H1 (cell line): ENCODE data around the gene RARA. TPM values are rescaled to one million over a fixed set of nuclear protein-coding genes. Genes with fewer than 3 reads are reported as not detected.

Experiments
- CTCF ChIA-PET: fragments of 300-600 bp; sonication (Branson Sonifier 250); formaldehyde crosslinking; loops from one replicate; lab custom pipeline; 2021; ENCODE audit not compliant: partially characterized antibody; lab: Charles Lee
- POLR2A ChIA-PET: fragments of 300-600 bp; sonication (Branson Sonifier 250); formaldehyde crosslinking; loops from one replicate; lab custom pipeline; 2021; ENCODE audit warnings: inconsistent platforms; ENCODE audit not compliant: partially characterized antibody; lab: Charles Lee
- DNase-seq, 2 experiments: peaks; one replicate each; pipeline versions ENCODE4 v3.0.0 to v3.0.0-alpha.2; 2010 to 2022; ENCODE audit warnings: low spot score in 2 of 2, low read depth in 1 of 2, mixed read lengths in 1 of 2
- FAIRE-seq: peaks from 2 replicates; lab custom pipeline; 2011; peaks lifted over from hg19 to GRCh38; lab: Jason Lieb, UNC
- H2AFZ ChIP-seq: 2 replicates; pipeline ENCODE4 v1.8.1; 2012; ENCODE audit warnings: low read length, inconsistent platforms
- H2AK5ac ChIP-seq: 2 replicates; pipeline ENCODE4 v1.6.1; 2013; ENCODE audit warnings: low read depth, low read length
- H2BK120ac ChIP-seq: replicated peaks from 2 replicates; pipeline ENCODE3; 2013; ENCODE audit warnings: low read depth, low read length, inconsistent platforms
- H2BK12ac ChIP-seq: 2 replicates; pipeline ENCODE4 v1.6.1; 2013; ENCODE audit warnings: low read depth, low read length
- H2BK15ac ChIP-seq: 2 replicates; pipeline ENCODE4 v1.6.1; 2013; ENCODE audit warnings: low read length
- H2BK20ac ChIP-seq: 2 replicates; pipeline ENCODE4 v1.6.1; 2013; ENCODE audit warnings: low read length
- H2BK5ac ChIP-seq: 2 replicates; pipeline ENCODE4 v1.6.1; 2013; ENCODE audit warnings: low read depth, low read length
- H3K14ac ChIP-seq: 2 replicates; pipeline ENCODE4 v1.6.1; 2013; ENCODE audit warnings: inconsistent platforms; ENCODE audit not compliant: insufficient read length
- H3K18ac ChIP-seq: 2 replicates; pipeline ENCODE4 v1.6.1; 2013; ENCODE audit warnings: low read length; ENCODE audit errors: extremely low read depth
- H3K23ac ChIP-seq: 2 replicates; pipeline ENCODE4 v1.6.1; 2013; ENCODE audit warnings: inconsistent platforms; ENCODE audit not compliant: insufficient read length
- H3K23me2 ChIP-seq: 2 replicates; pipeline ENCODE4 v1.6.1; 2013; ENCODE audit warnings: low read depth, low read length
- H3K27ac ChIP-seq: 2 replicates; pipeline ENCODE4 v1.6.1; 2011; ENCODE audit warnings: low read depth, low read length, inconsistent platforms
- H3K27me3 ChIP-seq, 4 experiments: replicated peaks in 1 of 4; 1 replicate in 1 of 4; 2 replicates in 3 of 4; pipeline versions ENCODE4 v1.6.1 to v1.8.1; 2011 to 2013; ENCODE audit warnings: low read length in 3 of 4, mild to moderate bottlenecking in 3 of 4, inconsistent platforms in 2 of 4, mixed read lengths in 2 of 4, moderate library complexity in 1 of 4; ENCODE audit not compliant: control insufficient read depth in 3 of 4, insufficient read depth in 3 of 4; ENCODE audit errors: extremely low read depth in 1 of 4
- H3K36me3 ChIP-seq, 4 experiments: 2 replicates each; pipeline versions ENCODE4 v1.6.1 to v1.8.1; 2011 to 2013; ENCODE audit warnings: mild to moderate bottlenecking in 4 of 4, low read length in 3 of 4, moderate library complexity in 2 of 4, control low read depth in 1 of 4, inconsistent platforms in 1 of 4; ENCODE audit not compliant: insufficient read depth in 4 of 4, control insufficient read depth in 2 of 4
- H3K4ac ChIP-seq: replicated peaks from 2 replicates; pipeline ENCODE3; 2013; ENCODE audit warnings: low read length, low read depth, mixed read lengths, inconsistent platforms; ENCODE audit not compliant: insufficient read length
- H3K4me1 ChIP-seq, 4 experiments: replicated peaks in 1 of 4; 1 replicate in 1 of 4; 2 replicates in 3 of 4; pipeline versions ENCODE4 v1.6.1 to v1.8.1; 2011 to 2013; ENCODE audit warnings: low read length in 3 of 4, inconsistent platforms in 2 of 4, mixed read lengths in 1 of 4; ENCODE audit not compliant: insufficient read depth in 4 of 4, control insufficient read depth in 3 of 4
- H3K4me2 ChIP-seq, 2 experiments: 2 replicates each; pipeline versions ENCODE4 v1.6.1 to v1.8.1; 2011 to 2013; ENCODE audit warnings: low read depth in 2 of 2, low read length in 2 of 2, control low read depth in 1 of 2, inconsistent platforms in 1 of 2, mild to moderate bottlenecking in 1 of 2; ENCODE audit not compliant: insufficient read depth in 1 of 2
- H3K4me3 ChIP-seq, 4 experiments: fragments of 200-600, 300-600 bp in 1 of 4; sonication (generic), shearing (Covaris generic), sonication (Bioruptor Twin) in 1 of 4; 2 replicates each; pipeline versions ENCODE4 v1.5.1 to v1.8.1; 2011 to 2016; ENCODE audit warnings: low read length in 4 of 4, low read depth in 3 of 4, control low read depth in 2 of 4, inconsistent platforms in 2 of 4, mild to moderate bottlenecking in 2 of 4, mixed read lengths in 1 of 4, moderate library complexity in 1 of 4; ENCODE audit not compliant: insufficient read depth in 2 of 4; ENCODE audit errors: extremely low read depth in 1 of 4
- H3K56ac ChIP-seq: replicated peaks from 2 replicates; pipeline ENCODE3; 2013; ENCODE audit warnings: low read depth, mild to moderate bottlenecking, mixed read lengths, low read length, inconsistent platforms; ENCODE audit not compliant: insufficient read length
- H3K79me1 ChIP-seq: 2 replicates; pipeline ENCODE4 v1.6.1; 2013; ENCODE audit warnings: low read depth, low read length, control low read depth
- H3K79me2 ChIP-seq, 2 experiments: 2 replicates each; pipeline versions ENCODE4 v1.6.1 to v1.8.1; 2012 to 2013; ENCODE audit warnings: low read length in 2 of 2, mild to moderate bottlenecking in 2 of 2, inconsistent platforms in 1 of 2; ENCODE audit not compliant: insufficient read depth in 2 of 2, control insufficient read depth in 1 of 2
- H3K9ac ChIP-seq, 4 experiments: replicated peaks in 1 of 4; 1 replicate in 1 of 4; 2 replicates in 3 of 4; pipeline versions ENCODE4 v1.6.1 to v1.8.1; 2011 to 2013; ENCODE audit warnings: low read depth in 3 of 4, low read length in 3 of 4, control low read depth in 2 of 4, mild to moderate bottlenecking in 2 of 4, moderate library complexity in 2 of 4, inconsistent platforms in 1 of 4; ENCODE audit errors: extremely low read depth in 1 of 4
- H3K9me3 ChIP-seq, 2 experiments: 2 replicates each; pipeline versions ENCODE4 v1.6.1 to v1.8.1; 2012 to 2013; ENCODE audit warnings: mild to moderate bottlenecking in 2 of 2, moderate library complexity in 2 of 2, control low read depth in 1 of 2, inconsistent platforms in 1 of 2, low read depth in 1 of 2, low read length in 1 of 2, mixed read lengths in 1 of 2; ENCODE audit not compliant: insufficient read depth in 2 of 2
- H4K20me1 ChIP-seq, 2 experiments: replicated peaks in 1 of 2; 2 replicates each; pipeline versions ENCODE3 to v1.8.1; 2011 to 2013; ENCODE audit warnings: inconsistent platforms in 2 of 2, low read length in 2 of 2, mild to moderate bottlenecking in 1 of 2; ENCODE audit not compliant: insufficient read depth in 2 of 2, control insufficient read depth in 1 of 2
- H4K5ac ChIP-seq: 2 replicates; pipeline ENCODE4 v1.6.1; 2013; ENCODE audit warnings: low read length, low read depth, mixed read lengths, inconsistent platforms; ENCODE audit not compliant: insufficient read length
- H4K8ac ChIP-seq: 2 replicates; pipeline ENCODE4 v1.8.0; 2013; ENCODE audit warnings: mild to moderate bottlenecking, moderate library complexity, low read length, inconsistent platforms; ENCODE audit not compliant: insufficient read depth; ENCODE audit errors: extremely low read depth
- H4K91ac ChIP-seq: replicated peaks from 2 replicates; pipeline ENCODE3; 2013; ENCODE audit warnings: low read length, mixed read lengths, inconsistent platforms; ENCODE audit not compliant: insufficient read length
- CBX5 ChIP-seq: fragments of 300-800, 300-1000 bp; sonication (generic); IDR thresholded peaks from 2 replicates; pipeline ENCODE4 v1.7.1; 2016; ENCODE audit warnings: antibody characterized with exemption, low read length, low read depth
- WGBS, 2 experiments: shearing (Covaris generic) in 1 of 2; methylation state at CpG; one replicate each; pipeline versions ENCODE4 v1.1.6 to v1.1.7; 2013 to 2015; ENCODE audit warnings: low lambda C conversion rate in 2 of 2, mixed read lengths in 2 of 2, inconsistent platforms in 1 of 2, low coverage in 1 of 2, missing lambda C conversion rate in 1 of 2; ENCODE audit not compliant: insufficient replicate concordance in 2 of 2, insufficient coverage in 1 of 2, insufficient read length in 1 of 2; ENCODE audit errors: extremely low coverage in 1 of 2, missing lambda C conversion rate in 1 of 2; 5-methylcytosine and 5-hydroxymethylcytosine counted together
- polyA plus RNA-seq, 7 experiments: library from polyadenylated mRNA; depleted of rRNA in 3 of 7; stranded (reverse) in 5 of 7; unstranded in 2 of 7; fragments of >200 nt in 5 of 7; fragments of 200-250 nt in 2 of 7; gene quantifications; 1 replicate in 5 of 7; 2 replicates in 1 of 7; 4 replicates in 1 of 7; pipeline versions ENCODE4 v1.2.1 to v1.2.3, GENCODE V29; 2011 to 2013; ENCODE audit warnings: missing spikeins in 2 of 7, mixed read lengths in 2 of 7
- total RNA-seq: library from RNA; stranded (reverse); fragmentation: NEBNext Ultra II Directional; extraction: Animal tissue kit (Norgen Biotek cat#: 25700); gene quantifications from 2 replicates; pipeline ENCODE4 v1.2.1, GENCODE V29; 2021

RARA gene
- total and polyA plus RNA-seq, 2 of the 8 experiments (the other 6 are each of a cell fraction or from before 2014, with no cell fraction given) = 4.4 to 16.5 TPM

DNA sequence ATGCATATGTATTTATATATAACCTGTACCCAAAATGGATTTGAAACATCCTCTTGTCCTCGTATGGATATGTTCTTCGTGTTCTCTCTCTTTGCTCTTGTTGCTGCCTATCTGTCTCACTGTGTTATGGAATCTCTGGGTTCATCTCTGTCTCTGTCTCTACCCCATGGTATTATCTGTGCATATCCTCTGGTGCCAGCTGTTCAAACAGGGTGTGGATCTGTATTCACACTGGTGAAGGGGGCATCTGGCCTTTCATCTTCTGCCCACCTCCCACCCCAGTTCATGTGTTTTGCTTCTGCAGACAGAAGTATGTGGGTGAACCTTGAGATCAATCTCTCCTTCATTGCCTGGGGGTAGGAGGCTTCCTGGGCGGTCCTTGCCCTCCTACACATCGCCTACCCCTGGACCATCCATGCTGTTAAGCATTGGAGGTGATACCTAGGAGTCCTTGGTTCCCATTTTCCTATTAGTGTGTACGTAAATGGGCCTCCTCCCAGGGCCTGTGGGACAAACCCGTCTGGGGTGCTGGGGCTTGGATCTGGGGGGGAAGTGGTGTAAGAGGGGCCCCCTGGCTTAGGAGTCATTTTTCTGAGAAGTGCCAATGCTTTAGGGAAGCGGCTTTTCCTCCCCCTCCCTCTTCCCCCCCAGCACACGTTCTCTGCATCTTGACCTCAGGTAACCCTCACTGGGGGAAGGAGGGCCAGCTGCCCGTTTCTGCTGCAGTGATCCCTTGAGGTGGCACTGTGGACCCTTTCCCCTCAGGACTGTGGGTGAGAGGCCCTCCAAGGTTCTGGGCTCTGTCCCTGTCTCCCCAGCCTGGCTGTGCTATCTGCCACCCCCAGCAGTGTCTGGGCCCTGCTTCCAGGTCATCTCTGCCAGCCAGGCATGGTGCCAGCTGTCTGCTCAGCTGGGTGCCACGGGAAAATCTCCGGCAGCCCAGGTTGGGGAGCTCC lies 21.1 kb downstream of the RARA start:
- no peak overlapping the region for H3K4me2 ChIP-seq
- peaks cover 0 to 3% (median 1%) of the 10 kb centered on the region in 4 experiments; a peak in 4 of 7 replicates for H3K27me3 ChIP-seq
- CTCF ChIA-PET = interaction anchor here (0.6 to 39.2 kb wide), 6 partner anchors 11 to 295 kb away, joined by 3 to 1198 read pairs (median 6); partner anchors contain the start of genes GJD3 and RARA
- no peak for TF ChIP-seq CBX5

More for the DNA sequence above, 21.1 kb downstream of the RARA start:
- H3K14ac ChIP-seq = no peak overlapping the region
- no peaks in the 10 kb centered on the region for H3K36me3 ChIP-seq
- no peak overlapping the region for H4K91ac ChIP-seq
- H3K4me1 ChIP-seq = peaks cover 0 to 4% (median 1%) of the 10 kb centered on the region in 4 experiments; a peak in 3 of 7 replicates
- no peak overlapping the region for H2BK12ac ChIP-seq
- H3K23me2 ChIP-seq = no peaks in the 10 kb centered on the region
- H4K5ac ChIP-seq = no peak overlapping the region
- no peaks in the 10 kb centered on the region for H3K9me3 ChIP-seq
- H4K20me1 ChIP-seq = peaks cover 14 to 16% of the 10 kb centered on the region in 2 experiments
- H2BK5ac ChIP-seq = no peak overlapping the region
- H3K79me1 ChIP-seq = peaks cover 9% of the 10 kb centered on the region; the same call in 1 of the 2 replicates
- H3K56ac ChIP-seq = no peak overlapping the region
- H3K4ac ChIP-seq = no peak overlapping the region
- no peak overlapping the region for H2AFZ ChIP-seq
- H2BK20ac ChIP-seq = no peak overlapping the region
- no peak overlapping the region for H2BK15ac ChIP-seq
- DNase-seq = no peak
- no peak overlapping the region for H2AK5ac ChIP-seq
- no peak overlapping the region for H2BK120ac ChIP-seq
- no peak overlapping the region for H3K23ac ChIP-seq
- peaks cover 0 to 6% of the 10 kb centered on the region in 2 experiments; a peak in 1 of 4 replicates for H3K79me2 ChIP-seq
- H4K8ac ChIP-seq = no peak overlapping the region
- no peak overlapping the region for H3K4me3 ChIP-seq
- WGBS, 2 experiments = 77% methylated on average over 10 of the region's 11 CpGs; no CpG with 5 or more reads in 1 of the 2 experiments
- POLR2A ChIA-PET = interaction anchor here (0.9 to 3.1 kb wide), 6 partner anchors 9 to 40 kb away, joined by 3 to 22 read pairs (median 3); partner anchors contain the start of gene RARA
- H3K9ac ChIP-seq = no peak overlapping the region
- H3K18ac ChIP-seq = no peak overlapping the region
- FAIRE-seq = no peak
- no peak overlapping the region for H3K27ac ChIP-seq
